HG03045 (cell line): ENCODE data around the gene RYR3.

Experiments used
- ATAC-seq: cut with Tn5 transposase; IDR thresholded peaks from one replicate; pipeline ENCODE4 v1.9.1; 2021; ENCODE audit warnings: mild to moderate bottlenecking, moderate library complexity; ENCODE audit not compliant: unreplicated experiment

RYR3 gene

DNA sequence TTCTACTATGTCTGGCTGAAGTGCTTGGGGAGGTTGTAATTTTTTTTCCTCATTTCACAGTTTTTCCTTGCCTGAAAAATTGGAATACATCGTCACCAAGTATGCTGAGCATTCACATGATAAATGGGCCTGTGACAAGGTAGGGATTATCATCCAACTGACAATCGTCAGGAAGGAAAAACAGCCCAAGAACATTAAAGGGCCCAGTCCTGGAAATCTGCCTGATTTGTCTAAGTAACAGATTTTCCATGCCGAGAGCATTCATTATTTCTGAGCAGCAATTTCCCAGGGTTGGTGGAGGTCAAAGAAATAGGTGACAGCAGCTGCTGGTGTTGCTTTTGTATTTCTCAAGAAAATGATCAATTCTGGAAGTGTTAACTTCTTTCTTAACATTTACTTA, 431.5 kb downstream of the RYR3 start:
- no peak for ATAC-seq

GRCh38 chr15:33742800-33743199, 432.0 kb downstream of the RYR3 start:
- ATAC-seq: no peak

- ATAC-seq: no peak
Observed at GRCh38 chr15:33746203-33746602, 435.4 kb downstream of the RYR3 start.

DNA sequence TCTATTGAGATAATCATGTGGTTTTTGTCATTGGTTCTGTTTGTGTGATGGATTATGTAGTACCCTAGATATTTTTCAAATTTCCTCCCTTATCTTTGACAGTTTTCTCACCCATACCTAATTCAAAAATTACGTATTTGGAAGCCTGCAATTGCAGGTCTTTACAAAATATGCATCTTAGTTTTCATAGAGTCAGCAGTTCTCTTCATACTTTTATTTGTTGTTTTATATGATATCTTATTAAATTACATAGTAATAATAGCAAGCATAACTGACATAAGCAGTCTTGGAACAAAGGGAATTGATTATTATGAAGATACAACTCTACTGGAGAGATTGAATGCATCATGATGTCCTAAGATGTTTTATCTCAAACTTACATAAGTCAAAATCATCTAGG, 442.2 kb downstream of the RYR3 start:
- ATAC-seq: no peak

- no peak for ATAC-seq
Observed at GRCh38 chr15:33754242-33754641, 443.5 kb downstream of the RYR3 start.

DNA sequence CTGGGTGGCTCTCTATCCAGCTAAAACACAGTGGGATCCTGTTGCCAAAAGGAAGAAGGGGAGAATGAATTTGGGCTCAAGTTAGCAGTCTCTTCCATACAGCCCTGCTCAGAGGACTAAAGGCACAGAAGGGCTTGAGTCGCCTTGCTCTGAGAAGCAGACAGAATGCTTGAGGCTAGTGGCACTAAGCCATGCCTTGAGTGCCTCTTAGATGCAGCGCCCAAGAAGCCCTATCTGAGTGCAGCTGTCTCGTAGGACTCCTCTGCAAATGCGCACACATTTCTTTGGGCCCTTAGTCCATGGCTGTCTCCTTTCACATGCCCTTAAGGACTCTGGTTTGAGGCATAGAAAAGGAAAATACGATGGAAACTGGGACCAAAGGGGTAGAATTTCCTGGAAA, 446.2 kb downstream of the RYR3 start:
- no peak for ATAC-seq

DNA sequence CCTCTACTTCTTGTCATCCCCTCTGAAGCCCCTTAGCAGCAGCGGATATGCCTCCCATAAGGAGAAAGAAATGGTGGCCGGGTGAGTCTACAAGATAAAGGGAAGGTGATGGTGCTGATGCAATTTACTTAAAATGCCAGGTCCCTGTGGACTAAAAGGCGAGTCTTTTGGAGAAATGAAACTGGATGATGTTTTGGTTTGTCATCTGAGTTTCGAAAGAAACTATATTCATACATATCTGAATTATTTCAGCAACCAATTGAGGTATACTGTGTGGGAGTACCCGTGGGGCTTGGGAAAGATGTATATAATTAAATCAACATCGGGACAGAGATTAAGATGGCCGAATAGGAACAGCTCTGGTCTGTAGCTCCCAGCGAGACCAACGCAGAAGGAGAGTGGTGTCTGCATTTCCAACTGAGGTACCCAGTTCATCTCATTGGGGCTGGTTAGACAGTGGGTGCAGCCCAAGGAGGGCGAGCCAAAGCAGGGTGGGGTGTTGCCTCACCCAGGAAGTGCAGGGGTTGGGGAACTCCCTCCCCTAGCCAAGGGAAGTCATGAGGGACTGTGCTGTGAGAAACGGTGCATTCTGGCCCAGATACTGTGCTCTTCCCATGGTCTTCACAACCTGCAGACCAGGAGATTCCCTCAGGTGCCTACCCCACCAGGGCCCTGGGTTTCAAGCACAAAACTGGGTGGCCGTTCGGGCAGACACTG, 446.9 kb downstream of the RYR3 start:
- no peak for ATAC-seq

DNA sequence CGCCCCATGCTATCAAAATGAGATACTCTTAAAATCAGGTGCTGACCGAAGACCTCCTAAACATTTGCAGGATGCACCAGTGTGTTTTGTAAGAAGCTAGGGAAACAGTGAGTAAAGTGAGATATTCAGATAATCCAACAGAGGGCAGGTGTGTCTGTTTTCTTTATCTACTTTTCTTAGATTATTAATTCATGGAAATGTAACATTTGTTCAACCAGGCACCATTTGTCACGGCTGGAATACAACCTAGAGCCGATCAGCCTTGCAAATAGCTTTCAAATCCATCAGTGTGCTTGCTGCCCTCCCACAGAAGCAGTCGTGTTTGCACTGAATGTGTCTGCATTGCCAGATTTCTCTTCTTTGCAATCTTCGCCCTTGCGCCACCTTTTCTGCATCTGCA, 455.6 kb downstream of the RYR3 start:
- ATAC-seq: no peak

- no peak for ATAC-seq
Observed at GRCh38 chr15:33768670-33769190, 458.0 kb downstream of the RYR3 start.

DNA sequence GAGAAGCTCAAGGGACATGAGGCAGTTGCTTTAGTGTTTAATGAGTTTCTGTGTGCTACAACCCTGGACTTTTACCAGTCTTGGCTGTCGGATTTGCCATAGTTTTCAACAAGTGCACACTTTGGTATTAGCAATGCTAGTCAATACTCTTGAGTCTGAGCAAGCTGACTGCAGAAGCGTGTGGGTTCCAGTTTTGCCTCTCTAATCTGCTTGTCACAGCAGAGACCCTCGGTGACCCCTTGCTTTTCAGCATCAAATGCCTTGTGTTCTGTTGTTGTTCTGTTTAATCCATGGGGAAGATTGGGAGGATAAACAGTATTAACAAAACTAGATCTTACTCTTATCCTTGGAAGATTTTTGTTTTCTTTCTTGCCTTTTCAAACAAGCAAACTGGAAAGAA, 463.2 kb downstream of the RYR3 start:
- no peak for ATAC-seq

DNA sequence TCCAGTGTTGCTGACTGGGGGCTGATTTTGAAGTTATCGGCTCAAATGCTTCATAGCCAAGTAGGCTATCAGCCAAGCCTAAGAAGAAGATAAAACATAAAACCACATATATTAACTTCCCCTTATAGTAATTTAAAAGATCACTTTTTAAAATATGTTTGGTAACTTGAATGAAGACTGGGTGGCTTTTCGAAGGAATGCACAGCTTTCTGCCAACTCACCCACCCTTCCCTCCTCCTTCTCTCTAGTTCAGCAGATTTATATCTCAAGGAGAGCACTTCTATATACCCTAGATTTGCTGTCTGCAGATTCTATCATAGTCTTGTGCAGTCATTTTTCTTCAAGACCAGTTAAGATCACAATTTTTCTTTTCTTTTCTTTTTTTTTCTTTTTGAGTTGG, 468.1 kb downstream of the RYR3 start:
- no peak for ATAC-seq

- ATAC-seq: no peak
Observed at GRCh38 chr15:33780011-33780768, 469.4 kb downstream of the RYR3 start.

DNA sequence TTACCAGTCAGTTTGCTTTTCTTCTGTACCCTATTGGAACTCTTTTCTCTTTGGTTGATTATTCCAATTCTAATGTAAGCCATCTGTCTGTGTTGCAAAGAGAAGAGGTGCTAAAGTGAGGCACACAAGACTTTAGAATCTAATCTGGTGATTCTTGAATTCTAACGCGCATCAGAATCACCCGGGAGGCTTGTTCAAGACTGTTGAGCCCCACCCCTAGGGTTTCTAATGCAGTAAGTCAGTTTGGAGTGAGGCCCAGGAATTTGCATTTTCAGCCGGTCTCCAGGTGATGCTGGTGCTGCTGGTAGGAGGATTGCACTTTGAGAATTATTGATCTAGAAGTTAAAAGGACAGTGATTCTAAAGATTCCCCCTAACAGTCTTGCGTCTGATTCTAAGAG, 472.2 kb downstream of the RYR3 start:
- no peak for ATAC-seq

DNA sequence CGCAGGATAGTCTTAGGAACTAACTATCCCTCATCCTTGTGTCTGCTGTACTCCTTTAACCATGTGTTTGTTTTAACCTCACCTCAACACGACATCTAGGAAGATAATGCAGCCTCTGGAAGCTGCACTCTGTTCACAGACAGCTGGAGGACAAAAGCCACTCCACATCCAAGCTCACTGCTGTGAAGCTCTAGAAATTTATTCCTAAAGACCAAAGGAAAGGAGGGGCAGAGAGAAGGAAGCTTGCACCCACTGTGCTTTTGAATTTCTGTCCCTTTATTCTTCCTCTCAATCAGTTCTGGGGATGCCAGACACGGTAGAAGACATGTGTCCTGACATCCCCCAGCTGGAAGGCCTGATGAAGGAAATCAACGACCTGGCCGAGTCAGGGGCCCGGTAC, 474.6 kb downstream of the RYR3 start:
- ATAC-seq: no peak

- no peak for ATAC-seq
Observed at GRCh38 chr15:33788906-33789540, 478.3 kb downstream of the RYR3 start.

DNA sequence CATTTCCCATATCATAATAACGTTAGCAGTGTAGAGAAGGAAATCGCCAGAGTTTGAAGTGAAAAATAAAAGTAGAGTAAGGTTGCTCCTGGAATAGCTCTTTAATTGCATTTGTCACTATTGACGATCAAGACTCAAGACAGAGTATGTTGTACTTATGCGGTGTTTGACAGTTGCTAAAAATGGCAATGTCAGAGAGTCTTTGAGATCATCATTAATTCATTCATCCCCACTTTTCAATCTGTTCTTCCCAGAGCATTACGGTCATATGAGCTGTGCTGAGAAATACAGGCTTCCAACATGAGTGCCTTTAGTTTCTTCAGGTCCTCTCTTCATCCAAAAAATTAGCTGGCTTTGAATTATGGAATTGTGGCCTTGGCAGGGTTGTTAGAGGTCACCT, 483.7 kb downstream of the RYR3 start:
- no peak for ATAC-seq

- ATAC-seq: no peak
Observed at GRCh38 chr15:33795070-33795469, 484.3 kb downstream of the RYR3 start.

DNA sequence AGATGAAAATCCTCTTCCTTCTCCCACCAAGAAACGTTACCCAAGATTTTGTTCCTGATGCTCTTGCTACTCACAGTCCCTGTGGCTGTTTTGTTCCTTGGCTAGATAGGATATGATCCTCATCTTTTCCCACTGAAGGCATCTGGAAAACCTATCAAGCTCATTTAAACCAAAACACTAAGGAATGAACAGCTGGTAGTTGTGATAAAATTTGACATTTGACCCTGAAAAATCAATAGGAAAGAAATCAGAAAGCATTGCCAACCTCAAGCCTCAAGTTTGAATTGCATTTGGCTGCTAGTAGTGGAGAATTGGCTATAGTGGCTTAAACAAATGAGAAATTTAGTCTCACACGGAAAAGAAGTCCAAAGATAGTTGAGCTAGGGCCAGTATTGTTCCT, 486.9 kb downstream of the RYR3 start:
- ATAC-seq: no peak

GRCh38 chr15:33801954-33802353, 491.2 kb downstream of the RYR3 start:
- ATAC-seq: no peak

- ATAC-seq: no peak
Observed at GRCh38 chr15:33807665-33808064, 496.9 kb downstream of the RYR3 start.

GRCh38 chr15:33808720-33809457, 498.1 kb downstream of the RYR3 start:
- no peak for ATAC-seq
